Chondrocyte (in vitro differentiated cells): ENCODE data around the gene GRIK4. TPM values are rescaled to one million over a fixed set of nuclear protein-coding genes. Genes with fewer than 3 reads are reported as not detected.

Experiments
- DNase-seq: peaks from one replicate; pipeline ENCODE4 v3.0.0; 2021; ENCODE audit warnings: mixed read lengths, low spot score
- H3K27ac Mint-ChIP-seq: one replicate; pipeline ENCODE4 v1.8.0; 2021; ENCODE audit warnings: mild to moderate bottlenecking, moderate library complexity, mixed read lengths; ENCODE audit not compliant: unreplicated experiment
- H3K27me3 Mint-ChIP-seq: 2 replicates; pipeline ENCODE4 v1.8.0; 2021; ENCODE audit warnings: low read depth, mixed read lengths
- H3K36me3 Mint-ChIP-seq: 2 replicates; pipeline ENCODE4 v1.8.0; 2021; ENCODE audit warnings: low read depth, mixed read lengths
- H3K4me1 Mint-ChIP-seq: 2 replicates; pipeline ENCODE4 v1.8.0; 2021; ENCODE audit warnings: low read depth, mild to moderate bottlenecking, mixed read lengths
- H3K4me3 Mint-ChIP-seq: one replicate; pipeline ENCODE4 v1.8.0; 2021; ENCODE audit warnings: mild to moderate bottlenecking, moderate library complexity, mixed read lengths; ENCODE audit not compliant: unreplicated experiment
- H3K9me3 Mint-ChIP-seq: 2 replicates; pipeline ENCODE4 v1.8.0; 2021; ENCODE audit warnings: low read depth, mixed read lengths
- total RNA-seq: library from RNA; stranded (reverse); gene quantifications from 3 replicates; pipeline ENCODE4 v1.2.1, GENCODE V29; 2021
- TF ChIP-seq, protein P1 (sequence below): fragments of 200-600 bp; sonication (generic); IDR thresholded peaks from 2 replicates; pipeline ENCODE4 v1.5.0; 2021; ENCODE audit warnings: antibody characterized with exemption, mild to moderate bottlenecking, moderate library complexity

The GRIK4 gene
- total RNA-seq, 1 donor from 2014 or later = 0.37 TPM

DNA sequence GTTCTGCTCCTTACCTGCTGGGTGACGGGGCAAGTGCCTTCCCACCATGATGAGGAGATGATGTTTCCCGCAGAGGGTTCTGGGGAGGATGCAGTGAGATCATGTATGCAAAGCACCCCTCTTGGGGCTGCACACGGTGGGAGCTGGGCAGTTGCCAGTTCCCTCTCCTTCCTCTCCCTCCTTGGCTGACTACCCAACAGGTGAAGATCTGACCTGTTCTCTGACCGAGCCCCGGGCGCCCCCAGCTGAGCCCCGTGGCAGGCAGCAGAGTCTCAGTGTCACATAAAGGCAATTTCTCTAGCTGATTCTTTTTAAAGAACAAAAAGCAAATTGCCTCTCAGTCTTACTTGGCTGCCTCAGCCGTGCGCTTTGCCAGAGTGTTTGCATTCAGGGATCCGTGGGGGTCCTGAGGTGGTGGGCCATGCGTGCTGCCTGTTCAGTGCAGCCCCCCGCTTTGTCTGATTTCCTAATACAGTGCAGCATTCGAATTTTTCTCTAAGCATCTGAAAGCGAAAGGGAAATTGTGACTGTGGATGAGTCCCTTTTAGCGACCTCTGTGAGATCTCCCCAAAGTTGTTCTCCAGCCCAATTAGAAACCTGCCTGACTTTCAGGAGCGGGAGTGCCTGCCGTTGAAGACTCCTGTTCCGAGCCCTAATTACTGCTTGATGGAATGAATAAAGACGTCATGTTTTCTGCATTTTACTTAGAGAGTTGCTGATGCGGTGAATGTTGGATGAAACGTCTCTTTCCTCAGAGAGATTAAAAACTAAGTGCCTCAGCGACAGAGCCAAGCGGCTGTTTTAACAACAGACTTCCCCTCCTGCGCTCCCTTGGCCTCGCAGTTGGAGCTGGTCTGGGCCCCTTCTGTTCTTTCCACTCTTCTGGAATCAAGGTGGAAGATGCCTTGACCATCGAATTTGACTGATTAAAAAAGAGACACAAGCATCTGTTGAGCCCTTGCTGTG lies 86.0 kb downstream of the GRIK4 start:
- Mint-ChIP-seq H3K4me1 (peaks cover 4% of the 10 kb centered on the region), H3K9me3 (no peaks in the 10 kb centered on the region), H3K4me3 (no peak overlapping the region), H3K27ac (no peak overlapping the region), H3K27me3 (peaks cover 27% of the 10 kb centered on the region), H3K36me3 (no peaks in the 10 kb centered on the region)
- DNase-seq = peak; percentile 42
- TF ChIP-seq, protein P1, sequence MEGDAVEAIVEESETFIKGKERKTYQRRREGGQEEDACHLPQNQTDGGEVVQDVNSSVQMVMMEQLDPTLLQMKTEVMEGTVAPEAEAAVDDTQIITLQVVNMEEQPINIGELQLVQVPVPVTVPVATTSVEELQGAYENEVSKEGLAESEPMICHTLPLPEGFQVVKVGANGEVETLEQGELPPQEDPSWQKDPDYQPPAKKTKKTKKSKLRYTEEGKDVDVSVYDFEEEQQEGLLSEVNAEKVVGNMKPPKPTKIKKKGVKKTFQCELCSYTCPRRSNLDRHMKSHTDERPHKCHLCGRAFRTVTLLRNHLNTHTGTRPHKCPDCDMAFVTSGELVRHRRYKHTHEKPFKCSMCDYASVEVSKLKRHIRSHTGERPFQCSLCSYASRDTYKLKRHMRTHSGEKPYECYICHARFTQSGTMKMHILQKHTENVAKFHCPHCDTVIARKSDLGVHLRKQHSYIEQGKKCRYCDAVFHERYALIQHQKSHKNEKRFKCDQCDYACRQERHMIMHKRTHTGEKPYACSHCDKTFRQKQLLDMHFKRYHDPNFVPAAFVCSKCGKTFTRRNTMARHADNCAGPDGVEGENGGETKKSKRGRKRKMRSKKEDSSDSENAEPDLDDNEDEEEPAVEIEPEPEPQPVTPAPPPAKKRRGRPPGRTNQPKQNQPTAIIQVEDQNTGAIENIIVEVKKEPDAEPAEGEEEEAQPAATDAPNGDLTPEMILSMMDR = no peak

DNA sequence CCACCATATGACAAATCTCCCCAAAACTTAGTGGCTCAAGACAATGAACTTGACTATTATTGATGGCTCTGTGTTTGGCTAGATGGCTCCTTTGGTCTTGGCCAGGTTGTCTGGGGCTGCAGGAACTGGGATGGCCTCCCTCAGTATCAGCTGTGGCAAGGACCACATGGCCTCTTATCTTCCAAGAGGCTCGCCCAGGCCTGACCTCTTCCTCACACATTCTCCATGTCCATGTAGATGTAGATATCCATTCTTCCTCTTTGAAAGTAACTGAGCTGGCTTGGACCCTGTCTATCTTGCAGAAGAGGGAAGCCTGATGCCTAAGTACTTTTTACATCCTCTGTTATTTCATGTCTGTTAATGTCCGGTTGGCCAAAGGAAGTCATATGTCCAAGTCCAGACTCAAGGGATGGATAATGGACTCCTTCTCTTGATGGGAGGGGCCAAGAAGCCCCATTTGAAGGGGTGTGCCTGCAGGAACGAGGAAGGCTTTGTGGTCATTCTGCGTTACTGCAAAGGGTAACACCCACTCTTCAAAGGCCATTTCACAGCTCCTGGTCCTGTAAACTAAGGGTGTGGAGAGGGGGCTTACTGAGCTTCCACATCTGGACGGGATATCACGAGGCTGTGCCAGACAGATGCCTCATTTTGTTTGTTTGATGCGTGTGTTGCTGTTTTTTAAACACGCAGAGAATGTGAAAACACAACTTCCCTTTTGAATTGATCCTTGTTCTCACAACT lies 87.1 kb downstream of the GRIK4 start:
- Mint-ChIP-seq H3K27ac (no peak overlapping the region), H3K4me3 (no peak overlapping the region), H3K27me3 (peaks cover 20% of the 10 kb centered on the region), H3K36me3 (no peaks in the 10 kb centered on the region), H3K4me1 (peaks cover 7% of the 10 kb centered on the region), H3K9me3 (no peaks in the 10 kb centered on the region)
- TF ChIP-seq, protein P1 = no peak
- peak; percentile 46 for DNase-seq

DNA sequence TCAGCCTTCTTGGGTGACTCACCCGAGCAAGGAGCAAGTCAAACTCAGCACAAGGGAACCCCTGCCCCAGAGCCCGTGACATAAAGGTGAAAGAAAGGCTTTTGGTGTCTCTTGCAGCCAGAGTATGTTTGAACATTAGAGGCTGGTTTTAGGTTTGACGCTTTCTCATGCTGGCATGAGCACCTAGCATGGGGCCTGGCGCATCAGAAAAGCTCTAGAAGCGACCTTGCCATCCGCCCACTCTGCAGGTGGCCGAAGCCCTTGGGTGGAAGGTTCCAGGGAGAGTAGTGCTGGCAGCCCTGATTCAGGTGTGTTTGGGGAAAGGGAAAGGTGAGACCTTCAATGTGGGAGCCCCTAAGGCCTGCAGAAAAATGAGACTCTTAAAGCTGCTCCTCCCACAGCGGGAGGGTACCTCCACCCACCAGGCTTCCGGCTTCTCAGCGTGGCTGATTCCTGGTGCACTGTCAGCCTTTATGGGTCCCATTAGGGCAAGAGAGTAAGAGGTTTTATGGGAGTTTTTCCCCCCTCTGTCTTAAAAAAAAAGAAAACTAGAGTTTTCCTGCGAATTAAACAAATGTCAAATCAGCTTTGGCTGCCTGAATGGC lies 88.4 kb downstream of the GRIK4 start:
- H3K36me3 Mint-ChIP-seq = no peaks in the 10 kb centered on the region
- H3K9me3 Mint-ChIP-seq = no peaks in the 10 kb centered on the region
- peaks cover 21% of the 10 kb centered on the region for H3K27me3 Mint-ChIP-seq
- peak; percentile 40 for DNase-seq
- H3K4me1 Mint-ChIP-seq = peaks cover 7% of the 10 kb centered on the region
- TF ChIP-seq, protein P1 = no peak
- no peak overlapping the region for H3K4me3 Mint-ChIP-seq
- no peak overlapping the region for H3K27ac Mint-ChIP-seq

DNA sequence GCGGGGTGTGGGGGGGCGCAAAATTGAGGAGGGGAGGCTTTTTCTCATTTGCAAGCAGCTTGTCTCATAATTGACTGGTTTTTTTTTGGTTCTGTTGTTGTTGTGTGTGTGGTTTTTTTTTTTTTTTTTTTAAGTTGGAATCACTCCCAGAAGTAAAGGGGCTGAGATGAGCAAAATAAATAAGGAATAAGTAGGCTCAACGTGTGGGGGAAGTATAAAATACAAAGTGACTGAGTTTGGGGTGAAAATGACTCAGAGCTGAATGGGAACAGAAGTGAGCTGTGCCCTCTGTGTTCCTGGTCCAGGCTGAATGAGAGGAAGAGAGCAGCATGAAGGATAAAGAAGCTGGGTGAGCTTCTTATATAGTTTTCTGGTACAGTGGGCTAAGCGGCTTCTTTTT lies 90.0 kb downstream of the GRIK4 start:
- H3K9me3 Mint-ChIP-seq = no peaks in the 10 kb centered on the region
- H3K4me1 Mint-ChIP-seq = peaks cover 7% of the 10 kb centered on the region
- H3K27me3 Mint-ChIP-seq = peaks cover 22% of the 10 kb centered on the region
- H3K36me3 Mint-ChIP-seq = no peaks in the 10 kb centered on the region
- H3K4me3 Mint-ChIP-seq = no peak overlapping the region
- DNase-seq = no peak
- TF ChIP-seq, protein P1 = no peak
- H3K27ac Mint-ChIP-seq = peak overlapping the region; percentile 22

DNA sequence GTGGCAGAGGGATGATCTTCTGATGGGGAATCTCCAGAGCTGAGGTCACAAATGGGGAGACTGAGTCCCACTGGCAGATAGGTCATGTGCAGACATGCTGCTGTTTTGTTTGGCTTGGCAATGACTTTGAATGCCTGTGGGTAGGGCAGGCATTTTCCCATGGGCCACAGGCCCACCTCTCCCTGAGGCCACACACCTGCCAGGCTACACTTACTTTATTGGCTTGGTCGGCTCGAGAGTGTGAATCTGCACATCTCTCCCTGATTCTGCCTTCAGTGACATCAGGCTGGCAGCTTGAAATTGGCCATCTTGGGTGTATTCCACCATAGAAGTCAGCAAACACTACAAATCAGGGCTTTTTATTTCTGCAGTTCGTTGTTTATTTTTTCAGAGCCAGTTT lies 91.5 kb downstream of the GRIK4 start:
- Mint-ChIP-seq H3K4me1 (peaks cover 7% of the 10 kb centered on the region), H3K4me3 (no peak overlapping the region), H3K36me3 (no peaks in the 10 kb centered on the region), H3K9me3 (no peaks in the 10 kb centered on the region), H3K27me3 (peaks cover 20% of the 10 kb centered on the region), H3K27ac (no peak overlapping the region)
- TF ChIP-seq, protein P1 = no peak
- peak; percentile 34 for DNase-seq
